Stimulated activated effector memory CD8-positive, alpha-beta T cell treated with anti-CD3 and anti-CD28 coated beads, Interleukin-12 subunit alpha, Interleukin-12 subunit beta, amount 100 ng/mL, for 72 hours (primary cell): ENCODE data around the gene KDM1B.
A peak's percentile ranks its signal among the peaks of the same experiment; 100 is the strongest.
"Not testable (repeated sequence)": the region's sequence is repeated elsewhere in the genome, so short reads cannot be mapped to it uniquely, and the experiment has no call there.

Experiments used
- ATAC-seq: fragments of 150-1000 bp; cut with Tn5 transposase; 2 replicates; pipeline ENCODE4 v1.10.0; 2021
- DNase-seq, 2 donors: peaks; one replicate each; pipeline ENCODE4 v3.0.0; 2021 to 2022; ENCODE audit warnings: low spot score in 2 of 2
- H3K27ac Mint-ChIP-seq: one replicate; pipeline ENCODE4 v1.8.0; 2022; ENCODE audit warnings: mild to moderate bottlenecking, mixed read lengths
- H3K36me3 Mint-ChIP-seq: one replicate; pipeline ENCODE4 v1.8.0; 2022; ENCODE audit warnings: mild to moderate bottlenecking, mixed read lengths
- H3K4me1 Mint-ChIP-seq: one replicate; pipeline ENCODE4 v1.8.0; 2022; ENCODE audit warnings: mixed read lengths
- H3K4me3 Mint-ChIP-seq: one replicate; pipeline ENCODE4 v1.8.0; 2022; ENCODE audit warnings: mild to moderate bottlenecking, mixed read lengths
- H3K9me3 Mint-ChIP-seq: one replicate; pipeline ENCODE4 v1.8.0; 2022; ENCODE audit warnings: mixed read lengths

The KDM1B gene

DNA sequence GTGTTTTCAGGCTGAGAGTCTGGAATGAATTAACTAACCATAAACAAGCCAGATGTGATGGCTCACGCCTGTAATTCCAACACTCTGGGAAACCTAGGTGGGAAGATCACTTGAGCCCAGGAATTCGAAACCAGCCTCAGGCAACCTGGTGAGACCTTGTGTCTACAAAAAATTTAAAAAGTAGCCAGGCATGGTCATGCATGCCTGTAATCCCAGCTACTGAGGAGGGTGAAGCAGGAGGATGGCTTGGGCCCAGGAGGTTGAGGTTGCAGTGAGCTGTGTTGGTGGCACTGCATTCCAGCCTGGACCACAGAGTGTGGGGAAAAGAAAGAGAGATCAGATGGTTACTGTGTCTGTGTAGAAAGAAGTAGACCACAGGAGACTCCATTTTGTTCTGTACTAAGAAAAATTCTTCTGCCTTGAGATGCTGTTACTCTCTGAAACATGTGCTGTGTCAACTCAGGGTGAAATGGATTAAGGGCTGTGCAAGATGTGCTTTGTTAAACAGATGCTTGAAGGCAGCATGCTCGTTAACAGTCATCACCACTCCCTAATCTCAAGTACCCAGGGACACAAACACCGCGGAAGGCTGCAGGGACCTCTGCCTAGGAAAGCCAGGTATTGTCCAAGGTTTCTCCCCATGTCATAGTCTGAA, 71.4 kb downstream of the KDM1B start:
- DNase-seq, H3K9me3 Mint-ChIP-seq, H3K4me3 Mint-ChIP-seq, ATAC-seq: not testable (repeated sequence)
- Mint-ChIP-seq H3K36me3 (peaks cover 97% of the 10 kb centered on the region), H3K27ac (peak overlapping the region; percentile 12), H3K4me1 (peaks cover 28% of the 10 kb centered on the region)

DNA sequence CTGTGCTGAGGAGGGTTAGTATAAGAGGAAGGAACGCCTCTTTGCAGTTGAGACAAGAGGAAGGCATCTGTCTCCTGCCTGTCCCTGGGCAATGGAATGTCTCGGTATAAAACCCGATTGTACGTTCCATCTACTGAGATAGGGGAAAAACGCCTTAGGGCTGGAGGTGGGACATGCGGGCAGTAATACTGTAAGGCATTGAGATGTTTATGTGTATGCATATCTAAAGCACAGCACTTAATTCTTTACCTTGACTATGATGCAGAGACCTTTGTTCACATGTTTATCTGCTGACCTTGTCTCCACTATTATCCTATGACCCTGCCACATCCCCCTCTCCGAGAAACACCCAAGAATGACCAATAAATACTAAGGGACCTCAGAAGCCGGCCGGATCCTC, 71.9 kb downstream of the KDM1B start:
- Mint-ChIP-seq H3K36me3 (peaks cover 97% of the 10 kb centered on the region), H3K27ac (peak overlapping the region; percentile 12), H3K4me1 (peaks cover 28% of the 10 kb centered on the region)
- ATAC-seq, H3K9me3 Mint-ChIP-seq, H3K4me3 Mint-ChIP-seq, DNase-seq: not testable (repeated sequence)

DNA sequence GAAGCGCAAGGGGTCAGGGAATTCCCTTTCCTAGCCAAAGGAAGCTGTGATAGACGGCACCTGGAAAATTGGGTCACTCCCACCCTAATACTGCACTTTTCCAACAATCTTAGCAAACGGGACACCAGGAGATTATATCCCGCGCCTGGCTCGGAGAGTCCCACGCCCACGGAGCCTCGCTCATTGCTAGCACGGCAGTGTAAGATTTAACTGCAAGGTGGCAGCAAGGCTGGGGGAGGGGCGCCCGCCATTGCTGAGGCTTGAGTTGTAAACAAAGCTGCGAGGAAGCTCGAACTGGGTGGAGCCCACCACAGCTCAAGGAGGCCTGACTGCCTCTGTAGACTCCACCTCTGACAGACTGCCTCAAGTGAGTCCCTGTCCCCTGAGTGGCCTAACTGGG, 73.4 kb downstream of the KDM1B start:
- H3K4me1 Mint-ChIP-seq = peaks cover 28% of the 10 kb centered on the region
- H3K27ac Mint-ChIP-seq, DNase-seq, ATAC-seq, H3K9me3 Mint-ChIP-seq, H3K4me3 Mint-ChIP-seq: not testable (repeated sequence)
- H3K36me3 Mint-ChIP-seq = peaks cover 98% of the 10 kb centered on the region

DNA sequence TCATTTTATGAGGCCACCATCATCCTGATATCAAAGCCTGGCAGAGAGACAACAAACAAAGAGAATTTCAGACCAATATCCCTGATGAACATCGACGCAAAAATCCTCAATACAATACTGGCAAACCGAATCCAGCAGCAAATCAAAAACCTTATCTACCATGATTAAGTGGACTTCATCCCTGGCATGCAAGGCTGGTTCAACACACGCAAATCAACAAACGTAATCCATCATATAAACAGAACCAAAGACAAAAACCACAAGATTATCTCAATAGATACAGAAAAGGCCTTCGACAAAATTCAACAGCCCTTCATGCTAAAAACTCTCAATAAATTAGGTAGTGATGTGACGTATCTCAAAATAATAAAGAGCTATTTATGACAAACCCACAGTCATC, 76.6 kb downstream of the KDM1B start:
- H3K4me1 Mint-ChIP-seq = peaks cover 34% of the 10 kb centered on the region
- not testable (repeated sequence) for H3K4me3 Mint-ChIP-seq, ATAC-seq, DNase-seq, H3K27ac Mint-ChIP-seq
- H3K9me3 Mint-ChIP-seq = peaks cover 14% of the 10 kb centered on the region
- H3K36me3 Mint-ChIP-seq = peaks cover 98% of the 10 kb centered on the region

DNA sequence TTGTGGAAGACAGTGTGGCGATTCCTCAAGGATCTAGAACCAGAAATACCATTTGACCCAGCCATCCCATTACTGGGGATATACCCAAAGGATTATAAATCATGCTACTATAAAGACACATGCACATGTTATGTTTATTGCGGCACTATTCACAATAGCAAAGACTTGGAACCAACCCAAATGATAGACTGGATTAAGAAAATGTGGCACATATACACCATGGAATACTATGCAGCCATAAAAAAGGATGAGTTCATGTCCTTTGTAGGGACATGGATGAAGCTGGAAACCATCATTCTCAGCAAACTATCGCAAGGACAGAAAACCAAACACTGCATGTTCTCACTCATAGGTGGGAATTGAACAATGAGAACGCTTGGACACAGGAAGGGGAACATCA, 78.5 kb downstream of the KDM1B start:
- H3K4me3 Mint-ChIP-seq, H3K27ac Mint-ChIP-seq, ATAC-seq, DNase-seq: not testable (repeated sequence)
- Mint-ChIP-seq H3K36me3 (peaks cover 98% of the 10 kb centered on the region), H3K9me3 (peaks cover 14% of the 10 kb centered on the region), H3K4me1 (peaks cover 24% of the 10 kb centered on the region)

DNA sequence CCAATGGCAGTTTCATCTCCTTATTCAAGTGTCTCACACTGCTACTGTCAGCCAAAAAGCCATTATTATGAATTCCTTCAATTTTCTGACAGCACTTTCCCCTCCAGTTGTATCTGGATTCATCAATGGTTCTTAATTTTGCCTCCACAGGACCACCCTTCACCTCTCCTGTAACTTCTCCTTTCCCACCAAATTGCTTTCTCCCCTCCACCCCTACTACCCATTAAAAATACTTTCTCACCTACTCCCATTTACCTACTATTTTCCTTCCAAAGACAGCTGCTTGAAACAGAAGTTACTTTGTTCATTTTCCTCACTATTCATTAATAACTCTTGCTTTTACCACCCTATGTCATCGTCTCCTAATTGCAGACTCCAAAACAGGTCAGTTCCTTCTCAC, 79.3 kb downstream of the KDM1B start:
- peaks cover 14% of the 10 kb centered on the region for H3K9me3 Mint-ChIP-seq
- H3K36me3 Mint-ChIP-seq = peaks cover 98% of the 10 kb centered on the region
- DNase-seq (no peak), ATAC-seq (no peak)
- no peak overlapping the region for H3K4me3 Mint-ChIP-seq
- peaks cover 20% of the 10 kb centered on the region for H3K4me1 Mint-ChIP-seq
- H3K27ac Mint-ChIP-seq = peak overlapping the region; percentile 36

DNA sequence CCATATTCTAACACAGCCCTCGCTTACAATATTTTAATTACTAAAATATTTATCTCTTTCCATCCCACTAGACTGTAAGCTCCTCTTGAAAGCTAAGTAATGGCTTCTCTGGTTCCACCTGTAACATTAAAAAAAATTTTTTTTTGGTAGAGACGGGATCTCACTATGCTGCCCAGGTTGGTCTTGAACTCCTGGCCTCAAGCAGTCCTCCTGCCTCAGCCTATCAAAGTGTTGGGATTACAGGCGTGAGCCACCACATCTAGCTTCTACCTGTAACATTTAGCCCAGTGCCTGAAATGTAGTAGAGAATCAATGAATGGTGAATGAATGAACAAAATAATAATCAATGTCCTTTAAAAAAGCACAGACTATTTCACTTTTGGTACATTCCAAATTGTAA, 80.3 kb downstream of the KDM1B start:
- Mint-ChIP-seq H3K4me3 (no peak overlapping the region), H3K9me3 (peaks cover 14% of the 10 kb centered on the region), H3K4me1 (peaks cover 15% of the 10 kb centered on the region), H3K36me3 (peaks cover 96% of the 10 kb centered on the region), H3K27ac (no peak overlapping the region)
- ATAC-seq = no peak
- no peak for DNase-seq

DNA sequence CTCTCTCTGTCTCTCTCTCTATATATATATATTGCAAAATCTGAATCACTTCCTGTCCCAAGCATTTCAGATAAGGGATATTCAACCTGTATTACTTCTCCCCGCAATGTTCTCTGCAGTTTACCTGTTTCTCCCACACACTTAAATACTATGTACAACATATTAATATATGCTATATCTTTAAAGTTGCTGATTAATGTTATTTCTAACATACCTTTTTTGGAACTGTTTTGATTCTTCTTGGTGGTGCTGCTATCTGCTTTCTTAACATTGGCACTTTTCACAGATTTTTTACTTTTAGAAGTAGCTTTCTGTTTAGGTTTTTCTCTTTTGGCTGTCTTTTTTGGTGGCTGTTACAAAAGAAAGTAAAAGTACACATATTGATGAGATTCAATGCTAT, 81.9 kb downstream of the KDM1B start:
- Mint-ChIP-seq H3K4me3 (no peak overlapping the region), H3K36me3 (peaks cover 96% of the 10 kb centered on the region), H3K27ac (no peak overlapping the region), H3K4me1 (peaks cover 9% of the 10 kb centered on the region), H3K9me3 (peaks cover 14% of the 10 kb centered on the region)
- ATAC-seq (no peak), DNase-seq (no peak)

DNA sequence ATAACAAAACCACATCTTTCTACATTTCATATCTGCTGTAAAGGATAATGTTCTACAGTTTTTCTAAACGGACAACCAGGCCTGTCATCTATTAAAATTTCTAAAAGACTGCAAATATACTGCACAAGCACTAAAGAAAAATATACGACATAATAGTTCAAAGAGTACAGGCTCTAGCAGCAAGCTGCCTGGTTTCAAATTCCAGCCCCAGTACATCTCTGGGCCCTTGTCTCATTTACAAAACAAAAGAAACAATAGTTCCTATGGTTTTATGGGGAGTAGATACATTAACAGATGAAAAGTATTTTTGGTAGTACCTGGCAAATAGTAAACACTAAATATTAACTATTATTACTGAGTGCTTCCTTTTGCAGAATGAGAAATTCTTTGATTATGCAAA, 85.0 kb downstream of the KDM1B start:
- Mint-ChIP-seq H3K9me3 (no peaks in the 10 kb centered on the region), H3K36me3 (peaks cover 96% of the 10 kb centered on the region), H3K4me1 (peaks cover 21% of the 10 kb centered on the region), H3K4me3 (no peak overlapping the region), H3K27ac (no peak overlapping the region)
- DNase-seq (no peak), ATAC-seq (no peak)

DNA sequence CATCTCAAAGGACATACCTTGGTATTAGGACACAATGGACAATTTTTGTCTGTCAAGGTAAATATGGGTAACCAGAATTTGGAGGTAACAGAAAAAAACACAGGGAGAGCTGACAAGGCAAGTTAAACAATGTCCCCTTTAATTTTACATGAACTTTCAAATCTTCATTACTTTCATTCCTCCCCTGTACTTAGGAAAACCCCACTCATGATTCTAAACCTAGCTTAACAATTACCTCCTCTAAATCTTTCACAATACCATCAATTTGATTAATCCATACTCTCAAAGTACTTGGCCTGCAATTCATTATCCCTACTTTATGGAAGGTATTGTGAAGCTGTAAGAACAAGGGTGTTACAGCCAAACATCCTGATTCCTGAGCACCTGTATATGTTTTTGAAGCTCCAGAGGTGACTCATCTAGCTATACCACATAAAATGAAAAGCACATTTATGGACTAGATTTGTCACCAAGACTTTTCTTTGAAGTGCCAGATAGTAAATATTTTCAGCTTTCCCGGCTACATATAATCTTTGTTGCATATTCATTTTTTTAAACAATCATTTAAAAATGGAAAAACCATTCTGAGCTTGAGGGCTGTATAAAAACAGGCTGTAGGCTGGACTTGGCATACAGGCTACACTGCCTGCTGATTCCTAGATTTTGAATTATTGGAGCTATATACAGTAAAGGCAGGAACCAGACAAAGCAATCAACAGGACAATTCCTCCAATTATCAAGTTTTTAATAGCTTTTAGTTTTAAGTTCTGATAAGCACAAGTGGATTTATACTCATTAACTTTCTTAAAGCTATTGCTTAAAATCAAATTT, 86.2 kb downstream of the KDM1B start:
- H3K9me3 Mint-ChIP-seq = no peaks in the 10 kb centered on the region
- DNase-seq = no peak

DNA sequence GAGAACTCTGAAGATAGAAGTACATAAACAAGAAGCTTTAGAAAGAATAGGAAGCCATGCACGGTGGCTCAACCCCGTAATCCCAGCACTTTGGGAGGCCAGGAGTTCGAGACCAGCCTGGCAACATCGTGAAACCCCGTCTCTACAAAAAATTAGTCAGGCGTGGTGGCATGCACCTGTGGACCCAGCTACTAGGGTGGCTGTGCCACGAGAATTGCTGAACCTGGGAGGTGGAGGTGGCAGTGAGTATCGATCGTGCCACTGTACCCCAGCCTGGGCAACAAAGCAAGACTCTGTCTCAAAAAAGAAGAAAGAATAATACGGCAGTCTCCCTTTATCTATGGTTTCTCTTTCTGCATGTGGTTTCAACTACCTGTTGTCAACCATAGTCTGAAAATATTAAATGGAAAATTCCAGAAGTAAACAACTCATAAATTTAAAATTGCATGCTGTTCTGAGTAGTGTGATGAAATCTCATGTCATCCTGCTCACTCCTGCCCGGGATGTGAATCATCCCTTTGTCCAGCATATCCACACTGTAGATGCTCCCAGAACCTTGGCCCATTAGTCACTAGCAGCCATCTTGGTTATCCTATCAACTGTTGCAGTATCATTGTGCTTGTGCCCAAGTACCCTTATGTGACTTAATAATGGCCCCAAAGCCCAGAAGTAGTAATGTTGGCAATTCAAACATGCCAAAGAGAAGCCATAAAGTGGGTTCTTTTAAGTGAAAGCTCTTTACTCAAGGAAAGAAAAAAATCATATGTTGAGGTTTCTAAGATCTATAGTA, 87.0 kb downstream of the KDM1B start:
- no peak for DNase-seq
- H3K4me3 Mint-ChIP-seq = no peak overlapping the region
- H3K36me3 Mint-ChIP-seq = peaks cover 96% of the 10 kb centered on the region
- H3K4me1 Mint-ChIP-seq = peaks cover 30% of the 10 kb centered on the region
- H3K27ac Mint-ChIP-seq = no peak overlapping the region
- H3K9me3 Mint-ChIP-seq = no peaks in the 10 kb centered on the region
- no peak for ATAC-seq

More for the DNA sequence above, 86.2 kb downstream of the KDM1B start:
- H3K4me1 Mint-ChIP-seq = peaks cover 30% of the 10 kb centered on the region
- ATAC-seq = no peak
- H3K4me3 Mint-ChIP-seq = no peak overlapping the region
- peaks cover 96% of the 10 kb centered on the region for H3K36me3 Mint-ChIP-seq
- H3K27ac Mint-ChIP-seq = no peak overlapping the region

DNA sequence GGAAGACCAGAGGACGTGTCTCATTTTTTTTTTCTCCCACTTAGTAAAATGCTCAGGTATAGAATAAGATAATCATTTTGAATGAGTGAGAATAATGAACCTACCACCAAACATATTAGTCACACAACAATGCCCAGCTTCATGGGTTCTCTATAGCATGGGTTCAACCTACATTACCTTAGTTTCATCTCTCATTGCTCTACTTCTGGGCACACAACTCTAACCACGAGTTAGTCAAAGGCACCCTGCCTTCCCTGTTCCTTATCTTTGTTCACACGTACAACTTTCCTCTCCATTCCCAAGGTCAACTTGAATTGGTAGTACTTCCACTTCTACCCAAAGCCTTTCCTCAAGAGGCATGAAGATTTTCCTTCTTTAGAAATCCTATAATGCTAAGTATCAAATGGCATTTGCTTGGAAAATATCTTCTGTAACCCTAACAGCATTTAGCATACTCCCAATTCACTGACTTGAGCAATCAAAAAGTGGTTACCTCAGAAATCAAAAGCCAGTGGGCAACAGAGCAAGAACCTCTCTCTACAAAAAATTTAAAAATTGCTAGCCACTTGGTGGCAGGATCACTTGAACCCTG, 88.2 kb downstream of the KDM1B start:
- no peak overlapping the region for H3K27ac Mint-ChIP-seq
- peak; percentile 78 for ATAC-seq
- peaks cover 30% of the 10 kb centered on the region for H3K4me1 Mint-ChIP-seq
- H3K4me3 Mint-ChIP-seq = no peak overlapping the region
- H3K36me3 Mint-ChIP-seq = peaks cover 96% of the 10 kb centered on the region
- DNase-seq = no peak
- H3K9me3 Mint-ChIP-seq = no peaks in the 10 kb centered on the region

DNA sequence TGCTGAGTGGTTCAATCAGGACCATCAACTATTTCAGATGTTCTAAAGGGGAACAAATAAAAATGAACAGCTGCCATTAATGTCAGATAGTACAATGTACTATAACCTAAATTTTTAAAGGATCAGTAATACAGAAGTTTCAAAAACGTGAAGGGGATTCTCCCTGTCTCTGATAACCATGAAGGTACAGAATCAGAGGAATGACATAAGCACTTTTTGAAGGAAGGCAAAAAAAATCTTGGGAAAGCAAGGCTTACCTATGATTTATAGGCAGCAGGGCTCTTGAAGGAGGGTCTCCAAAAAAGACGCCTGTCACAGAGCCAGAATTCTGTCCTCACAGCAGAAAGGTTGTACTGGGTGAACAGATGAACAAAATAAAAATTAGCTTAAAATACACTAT, 89.0 kb downstream of the KDM1B start:
- no peak for ATAC-seq
- no peak for DNase-seq
- H3K27ac Mint-ChIP-seq = no peak overlapping the region
- H3K4me3 Mint-ChIP-seq = no peak overlapping the region
- H3K4me1 Mint-ChIP-seq = peaks cover 30% of the 10 kb centered on the region
- peaks cover 96% of the 10 kb centered on the region for H3K36me3 Mint-ChIP-seq
- H3K9me3 Mint-ChIP-seq = no peaks in the 10 kb centered on the region

DNA sequence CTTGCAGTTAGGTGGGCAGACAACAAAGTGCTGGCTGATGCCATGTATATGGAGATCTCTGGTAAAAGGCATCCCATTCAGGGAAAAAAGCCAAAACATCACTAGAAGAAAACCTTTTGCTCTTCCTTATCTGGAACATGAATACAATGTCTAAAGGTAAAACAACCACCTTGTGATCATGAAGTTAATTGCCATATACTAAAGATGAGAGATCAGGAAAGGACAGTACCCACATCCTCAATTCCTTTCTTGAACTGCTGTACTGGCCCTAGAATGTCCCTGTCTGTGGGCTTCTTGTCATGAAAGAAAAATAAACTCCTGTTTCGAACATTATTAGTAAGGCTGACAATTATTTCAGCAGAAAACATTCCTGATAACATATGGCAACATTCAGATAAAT, 89.9 kb downstream of the KDM1B start:
- Mint-ChIP-seq H3K4me1 (peaks cover 30% of the 10 kb centered on the region), H3K27ac (no peak overlapping the region), H3K36me3 (peaks cover 99% of the 10 kb centered on the region), H3K9me3 (no peaks in the 10 kb centered on the region), H3K4me3 (no peak overlapping the region)
- DNase-seq = no peak
- no peak for ATAC-seq

DNA sequence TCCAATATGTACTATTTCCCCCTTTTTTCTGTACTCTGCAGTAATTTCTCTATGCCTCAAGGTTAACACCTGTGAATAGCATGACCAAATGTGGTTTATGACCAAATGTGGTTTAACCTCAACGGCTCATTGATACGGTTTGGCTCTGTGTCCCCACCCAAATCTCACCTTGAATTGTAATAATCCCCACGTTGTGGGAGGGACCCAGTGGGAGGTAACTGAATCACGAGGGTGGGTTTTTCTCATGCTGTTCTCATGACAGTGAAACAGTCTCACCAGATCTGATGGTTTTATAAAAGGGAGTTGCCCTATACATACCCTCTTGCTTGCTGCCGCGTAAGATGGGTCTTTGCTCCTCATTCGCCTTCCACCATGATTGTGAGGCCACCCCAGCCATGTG, 90.4 kb downstream of the KDM1B start:
- ATAC-seq (peak; percentile 87), DNase-seq (peak; percentile 5 to 63)
- peaks cover 100% of the 10 kb centered on the region for H3K36me3 Mint-ChIP-seq
- H3K9me3 Mint-ChIP-seq = no peaks in the 10 kb centered on the region
- H3K4me1 Mint-ChIP-seq = peaks cover 30% of the 10 kb centered on the region
- peak overlapping the region; percentile 46 for H3K27ac Mint-ChIP-seq
- no peak overlapping the region for H3K4me3 Mint-ChIP-seq
